ENCODE results near the gene ALOXE3.
A peak's percentile ranks its signal among the peaks of the same experiment; 100 is the strongest.

ALOXE3 gene

DNA sequence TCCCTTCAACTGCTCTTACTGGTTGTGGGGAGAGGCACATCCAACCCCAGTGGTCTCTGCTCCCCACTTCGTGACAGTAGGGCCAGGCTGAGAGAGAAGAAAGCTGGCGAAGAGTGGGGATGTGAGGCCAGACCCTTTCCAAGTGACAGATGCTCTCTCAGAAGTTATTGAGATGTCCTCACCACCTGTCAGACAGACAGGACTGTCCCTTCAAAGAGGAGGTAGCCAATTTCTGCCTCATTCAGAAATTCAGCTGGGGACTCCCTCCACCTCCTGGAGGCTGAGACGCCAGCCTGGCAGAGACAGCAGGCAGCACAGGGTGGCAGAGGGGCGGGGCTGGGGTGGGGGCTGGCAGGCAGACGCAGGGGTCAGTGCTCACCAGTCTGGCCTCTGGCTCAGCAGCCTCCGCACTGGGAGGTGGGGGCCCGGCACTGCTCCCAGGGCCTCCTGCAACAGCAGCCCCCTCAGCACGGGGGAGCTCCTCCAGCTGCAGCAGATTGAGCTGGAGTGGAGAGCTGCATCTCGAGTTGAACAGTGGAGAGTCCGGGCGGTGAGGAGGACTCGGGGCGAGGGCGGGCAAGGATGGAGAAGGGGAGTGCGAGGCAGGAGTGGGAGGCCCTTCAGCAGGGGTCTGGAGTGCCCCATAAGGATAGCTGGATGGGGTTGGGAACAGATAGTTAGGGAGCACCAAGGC is 24.7 kb upstream of the ALOXE3 start:
- Histone ChIP-seq H3K27me3 (ENCODE audit: control insufficient read depth in 5 of 5, insufficient read depth in 4 of 5, low read length in 5 of 5) (no peaks in the 10 kb centered on the region), H3K9ac (ENCODE audit: low read length in 5 of 5) (no peak overlapping the region), H3K4me1 (ENCODE audit: control insufficient read depth in 5 of 5, insufficient read depth in 5 of 5, low read length in 5 of 5) (peaks cover 6 to 25% (median 23%) of the 10 kb centered on the region in 5 donors), H3K36me3 (ENCODE audit: control insufficient read depth in 5 of 5, insufficient read depth in 5 of 5, low read length in 5 of 5) (peaks cover 3 to 89% (median 86%) of the 10 kb centered on the region in 5 donors), H3K9me3 (ENCODE audit: control insufficient read depth in 5 of 5, low read length in 5 of 5) (no peaks in the 10 kb centered on the region), H3K27ac (ENCODE audit: low read depth, low read length) (no peak overlapping the region), H3K4me3 (ENCODE audit: low read depth in 1 of 5, low read length in 5 of 5) (no peak overlapping the region)

DNA sequence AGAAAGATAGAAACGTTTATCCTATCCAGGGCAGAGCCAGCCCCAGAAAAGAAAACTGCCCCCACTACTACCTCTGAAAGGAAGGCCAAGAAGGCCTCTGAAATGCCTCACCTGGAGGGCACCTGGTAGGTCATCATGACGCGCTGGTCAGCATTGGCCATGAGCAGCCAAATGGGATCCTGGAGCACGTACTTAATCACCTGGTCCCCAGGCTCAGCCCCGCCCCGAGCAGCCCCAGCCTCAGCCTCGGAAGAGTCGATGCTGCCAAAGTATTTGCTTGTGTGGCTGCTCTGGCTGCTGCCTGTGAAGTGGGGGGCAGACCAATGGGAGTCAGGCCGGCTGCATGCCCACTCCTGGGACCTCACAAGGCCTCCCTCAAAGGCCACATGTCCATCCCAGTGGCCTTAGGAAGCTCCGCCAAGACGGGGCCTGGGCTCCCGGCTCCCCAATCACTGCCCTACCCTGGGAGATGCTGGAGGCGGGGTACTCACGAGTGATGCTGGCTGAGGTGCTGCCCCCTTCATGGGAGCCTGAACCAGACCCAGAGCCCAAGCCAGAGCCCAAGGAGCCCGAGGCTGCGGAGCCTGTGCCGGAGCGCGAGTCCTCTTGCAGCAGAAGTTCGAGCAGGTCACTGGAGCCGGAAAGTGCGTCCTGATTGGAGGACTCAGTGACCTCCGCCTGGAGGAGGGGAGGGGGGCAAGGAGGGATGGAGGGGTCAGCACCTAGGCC is 24.0 kb upstream of the ALOXE3 start:
- Histone ChIP-seq H3K27me3 (ENCODE audit: control insufficient read depth in 5 of 5, insufficient read depth in 4 of 5, low read length in 5 of 5) (no peaks in the 10 kb centered on the region), H3K36me3 (ENCODE audit: control insufficient read depth in 5 of 5, insufficient read depth in 5 of 5, low read length in 5 of 5) (peaks cover 3 to 82% (median 79%) of the 10 kb centered on the region in 5 donors), H3K27ac (ENCODE audit: low read depth, low read length) (no peak overlapping the region), H3K4me3 (ENCODE audit: low read depth in 1 of 5, low read length in 5 of 5) (no peak overlapping the region), H3K9me3 (ENCODE audit: control insufficient read depth in 5 of 5, low read length in 5 of 5) (no peaks in the 10 kb centered on the region), H3K4me1 (ENCODE audit: control insufficient read depth in 5 of 5, insufficient read depth in 5 of 5, low read length in 5 of 5) (peaks cover 6 to 27% (median 24%) of the 10 kb centered on the region in 5 donors), H3K9ac (ENCODE audit: low read length in 5 of 5) (no peak overlapping the region)

- no peaks in the 10 kb centered on the region for H3K27me3 ChIP-seq (ENCODE audit: control insufficient read depth in 5 of 5, insufficient read depth in 4 of 5, low read length in 5 of 5)
- H3K27ac ChIP-seq (ENCODE audit: low read depth, low read length): no peak overlapping the region
- peaks cover 6 to 27% (median 24%) of the 10 kb centered on the region in 5 donors for H3K4me1 ChIP-seq (ENCODE audit: control insufficient read depth in 5 of 5, insufficient read depth in 5 of 5, low read length in 5 of 5)
- H3K9me3 ChIP-seq (ENCODE audit: control insufficient read depth in 5 of 5, low read length in 5 of 5): no peaks in the 10 kb centered on the region
- no peak overlapping the region for H3K9ac ChIP-seq (ENCODE audit: low read length in 5 of 5)
- H3K36me3 ChIP-seq (ENCODE audit: control insufficient read depth in 5 of 5, insufficient read depth in 5 of 5, low read length in 5 of 5): peaks cover 3 to 76% (median 73%) of the 10 kb centered on the region in 5 donors
- H3K4me3 ChIP-seq (ENCODE audit: low read depth in 1 of 5, low read length in 5 of 5): no peak overlapping the region
These were observed 23.4 kb upstream of the ALOXE3 start for GRCh38 chr17:8141741-8142140.

- H3K4me1 ChIP-seq (ENCODE audit: control insufficient read depth in 5 of 5, insufficient read depth in 5 of 5, low read length in 5 of 5): peaks cover 6 to 27% (median 24%) of the 10 kb centered on the region in 5 donors
- H3K9ac ChIP-seq (ENCODE audit: low read length in 5 of 5): no peak overlapping the region
- H3K36me3 ChIP-seq (ENCODE audit: control insufficient read depth in 5 of 5, insufficient read depth in 5 of 5, low read length in 5 of 5): peaks cover 3 to 69% (median 66%) of the 10 kb centered on the region in 5 donors
- H3K9me3 ChIP-seq (ENCODE audit: control insufficient read depth in 5 of 5, low read length in 5 of 5): no peaks in the 10 kb centered on the region
- no peaks in the 10 kb centered on the region for H3K27me3 ChIP-seq (ENCODE audit: control insufficient read depth in 5 of 5, insufficient read depth in 4 of 5, low read length in 5 of 5)
- no peak overlapping the region for H3K4me3 ChIP-seq (ENCODE audit: low read depth in 1 of 5, low read length in 5 of 5)
- H3K27ac ChIP-seq (ENCODE audit: low read depth, low read length): no peak overlapping the region
These were observed 22.7 kb upstream of the ALOXE3 start for GRCh38 chr17:8141045-8141444.

- peaks cover 3 to 62% (median 59%) of the 10 kb centered on the region in 5 donors for H3K36me3 ChIP-seq (ENCODE audit: control insufficient read depth in 5 of 5, insufficient read depth in 5 of 5, low read length in 5 of 5)
- no peaks in the 10 kb centered on the region for H3K27me3 ChIP-seq (ENCODE audit: control insufficient read depth in 5 of 5, insufficient read depth in 4 of 5, low read length in 5 of 5)
- H3K9me3 ChIP-seq (ENCODE audit: control insufficient read depth in 5 of 5, low read length in 5 of 5): no peaks in the 10 kb centered on the region
- no peak overlapping the region for H3K27ac ChIP-seq (ENCODE audit: low read depth, low read length)
- H3K4me1 ChIP-seq (ENCODE audit: control insufficient read depth in 5 of 5, insufficient read depth in 5 of 5, low read length in 5 of 5): peaks cover 6 to 27% (median 24%) of the 10 kb centered on the region in 5 donors
- H3K9ac ChIP-seq (ENCODE audit: low read length in 5 of 5): no peak overlapping the region
- H3K4me3 ChIP-seq (ENCODE audit: low read depth in 1 of 5, low read length in 5 of 5): no peak overlapping the region
These were observed 22.0 kb upstream of the ALOXE3 start for GRCh38 chr17:8140065-8141029.

- H3K4me3 ChIP-seq (ENCODE audit: low read depth in 1 of 5, low read length in 5 of 5): peak overlapping the region; percentile 28 to 52 (median 36)
- peaks cover 6 to 27% (median 24%) of the 10 kb centered on the region in 5 donors for H3K4me1 ChIP-seq (ENCODE audit: control insufficient read depth in 5 of 5, insufficient read depth in 5 of 5, low read length in 5 of 5)
These were observed 20.5 kb upstream of the ALOXE3 start for GRCh38 chr17:8138672-8139371.

GRCh38 chr17:8138374-8138671 is 20.0 kb upstream of the ALOXE3 start:
- peaks cover 6 to 27% (median 24%) of the 10 kb centered on the region in 5 donors for H3K4me1 ChIP-seq (ENCODE audit: control insufficient read depth in 5 of 5, insufficient read depth in 5 of 5, low read length in 5 of 5)
- H3K9me3 ChIP-seq (ENCODE audit: control insufficient read depth in 5 of 5, low read length in 5 of 5): no peaks in the 10 kb centered on the region
- peak overlapping the region in 4 of 5 donors; percentile 0 to 40 (median 32) for H3K4me3 ChIP-seq (ENCODE audit: low read depth in 1 of 5, low read length in 5 of 5)
- peak overlapping the region; percentile 80 for H3K27ac ChIP-seq (ENCODE audit: low read depth, low read length)
- H3K9ac ChIP-seq (ENCODE audit: low read length in 5 of 5): no peak overlapping the region
- H3K27me3 ChIP-seq (ENCODE audit: control insufficient read depth in 5 of 5, insufficient read depth in 4 of 5, low read length in 5 of 5): no peaks in the 10 kb centered on the region
- peaks cover 3 to 42% (median 39%) of the 10 kb centered on the region in 5 donors for H3K36me3 ChIP-seq (ENCODE audit: control insufficient read depth in 5 of 5, insufficient read depth in 5 of 5, low read length in 5 of 5)

More at GRCh38 chr17:8138672-8139371, 20.5 kb upstream of the ALOXE3 start:
- peaks cover 3 to 47% (median 44%) of the 10 kb centered on the region in 5 donors for H3K36me3 ChIP-seq (ENCODE audit: control insufficient read depth in 5 of 5, insufficient read depth in 5 of 5, low read length in 5 of 5)
- peak overlapping the region in 1 of 5 donors; percentile 40 for H3K9ac ChIP-seq (ENCODE audit: low read length in 5 of 5)
- H3K9me3 ChIP-seq (ENCODE audit: control insufficient read depth in 5 of 5, low read length in 5 of 5): no peaks in the 10 kb centered on the region
- H3K27me3 ChIP-seq (ENCODE audit: control insufficient read depth in 5 of 5, insufficient read depth in 4 of 5, low read length in 5 of 5): no peaks in the 10 kb centered on the region
- H3K27ac ChIP-seq (ENCODE audit: low read depth, low read length): peak overlapping the region; percentile 80

DNA sequence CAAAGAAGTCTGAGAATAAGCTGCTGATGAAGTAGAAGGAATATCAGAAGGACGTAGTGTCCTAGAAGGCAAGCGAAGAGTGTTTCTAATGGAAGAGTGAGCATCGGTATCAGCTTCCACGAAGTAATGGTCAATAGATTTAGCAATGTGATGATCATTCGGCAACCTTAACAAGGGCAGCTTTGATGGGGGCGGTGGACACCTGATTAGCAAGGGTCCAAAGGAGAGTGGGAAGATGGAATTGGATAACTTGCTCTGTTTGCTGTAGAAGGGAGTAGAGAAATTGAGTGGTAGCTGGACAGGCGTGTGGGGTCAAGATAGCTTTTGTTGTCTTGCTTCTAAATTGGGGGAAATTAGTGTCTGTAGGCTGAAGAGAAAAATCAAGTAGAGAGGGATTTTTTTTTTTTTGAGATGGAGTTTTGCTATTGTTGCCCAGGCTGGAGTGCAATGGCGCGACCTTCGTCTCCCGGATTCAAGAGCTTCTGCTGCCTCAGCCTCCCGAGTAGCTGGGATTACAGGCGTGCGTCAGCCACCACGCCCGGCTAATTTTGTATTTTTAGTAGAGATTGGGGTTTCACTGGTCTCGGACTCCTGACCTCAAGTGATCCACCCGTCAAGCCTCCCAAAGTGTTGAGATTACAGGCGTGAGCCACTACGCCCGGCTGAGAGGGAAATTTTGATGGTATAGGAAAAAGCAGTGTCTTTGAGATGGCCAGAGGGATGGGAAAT is 19.5 kb upstream of the ALOXE3 start:
- Histone ChIP-seq H3K9me3 (ENCODE audit: control insufficient read depth in 5 of 5, low read length in 5 of 5) (no peaks in the 10 kb centered on the region), H3K27ac (ENCODE audit: low read depth, low read length) (peak overlapping the region; percentile 80), H3K4me3 (ENCODE audit: low read depth in 1 of 5, low read length in 5 of 5) (peak overlapping the region in 3 of 5 donors; percentile 0 to 40 (median 35)), H3K36me3 (ENCODE audit: control insufficient read depth in 5 of 5, insufficient read depth in 5 of 5, low read length in 5 of 5) (peaks cover 3 to 37% (median 34%) of the 10 kb centered on the region in 5 donors), H3K9ac (ENCODE audit: low read length in 5 of 5) (no peak overlapping the region), H3K27me3 (ENCODE audit: control insufficient read depth in 5 of 5, insufficient read depth in 4 of 5, low read length in 5 of 5) (no peaks in the 10 kb centered on the region), H3K4me1 (ENCODE audit: control insufficient read depth in 5 of 5, insufficient read depth in 5 of 5, low read length in 5 of 5) (peaks cover 6 to 27% (median 24%) of the 10 kb centered on the region in 5 donors)

DNA sequence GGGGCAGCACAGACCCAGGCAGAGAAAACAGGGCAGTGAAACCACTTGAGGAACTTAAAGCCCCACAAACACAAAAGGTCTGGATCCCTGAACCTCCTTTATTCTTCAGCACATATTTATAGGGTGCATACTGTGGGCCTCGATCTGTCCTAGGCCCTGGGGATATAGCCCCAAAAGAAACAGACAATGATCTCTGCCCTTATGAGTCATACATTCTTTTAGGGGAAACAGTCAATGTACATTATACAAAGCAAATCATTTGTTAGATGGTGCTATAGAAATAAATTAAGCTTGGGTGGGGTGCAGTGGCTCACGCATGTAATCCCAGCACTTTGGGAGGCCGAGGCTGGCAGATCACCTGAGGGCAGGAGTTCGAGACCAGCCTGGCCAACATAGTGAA is 15.6 kb upstream of the ALOXE3 start:
- Histone ChIP-seq H3K4me3 (ENCODE audit: low read depth in 1 of 5, low read length in 5 of 5) (no peak overlapping the region), H3K36me3 (ENCODE audit: control insufficient read depth in 5 of 5, insufficient read depth in 5 of 5, low read length in 5 of 5) (no peaks in the 10 kb centered on the region), H3K27ac (ENCODE audit: low read depth, low read length) (no peak overlapping the region), H3K9ac (ENCODE audit: low read length in 5 of 5) (no peak overlapping the region), H3K9me3 (ENCODE audit: control insufficient read depth in 5 of 5, low read length in 5 of 5) (no peaks in the 10 kb centered on the region), H3K27me3 (ENCODE audit: control insufficient read depth in 5 of 5, insufficient read depth in 4 of 5, low read length in 5 of 5) (peaks cover 0 to 8% (median 0%) of the 10 kb centered on the region in 5 donors), H3K4me1 (ENCODE audit: control insufficient read depth in 5 of 5, insufficient read depth in 5 of 5, low read length in 5 of 5) (peaks cover 6 to 11% (median 8%) of the 10 kb centered on the region in 5 donors)

All from subcutaneous abdominal adipose tissue (tissue), 5 donors.